GM21825 (cell line): ENCODE data around the gene PDE2A.

Source experiments
- ATAC-seq: cut with Tn5 transposase; IDR thresholded peaks from one replicate; pipeline ENCODE4 v1.9.1; 2021; ENCODE audit warnings: mild to moderate bottlenecking, moderate library complexity; ENCODE audit not compliant: unreplicated experiment

Gene PDE2A

DNA sequence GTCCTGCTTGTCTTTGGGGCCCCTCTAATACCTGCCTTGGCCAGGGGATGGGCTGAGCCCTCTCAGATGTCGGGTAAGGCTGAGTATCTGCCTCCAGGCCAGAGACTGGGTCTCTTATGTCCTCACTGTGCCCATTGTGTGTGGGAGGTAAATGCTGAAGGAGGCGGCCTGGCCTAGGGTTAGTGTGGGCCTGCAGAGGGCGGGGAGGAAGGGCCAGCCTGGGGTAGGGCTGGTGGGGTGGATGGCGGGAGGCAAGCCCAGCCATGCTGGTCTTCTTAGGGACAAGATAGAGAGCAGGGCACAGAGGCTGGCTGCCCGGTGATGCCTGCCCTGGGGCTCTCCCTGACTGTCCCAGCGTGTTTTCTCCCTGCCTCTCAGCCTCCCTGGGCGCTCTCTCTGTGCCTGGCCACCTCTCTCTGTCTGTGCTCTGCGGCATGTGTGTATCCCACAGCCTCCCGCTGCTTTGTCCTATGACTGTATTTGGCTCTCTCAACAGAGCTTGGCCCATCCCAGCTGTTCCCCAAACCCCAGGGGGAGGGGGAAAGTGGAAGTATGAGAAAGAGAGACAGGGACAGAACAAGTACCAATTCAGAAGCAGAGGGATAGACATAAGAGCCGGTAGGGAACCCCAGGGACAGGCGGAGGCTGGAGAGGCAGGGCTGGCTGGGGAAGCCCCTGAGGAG is 57.0 kb downstream of the PDE2A start:
- no peak for ATAC-seq

DNA sequence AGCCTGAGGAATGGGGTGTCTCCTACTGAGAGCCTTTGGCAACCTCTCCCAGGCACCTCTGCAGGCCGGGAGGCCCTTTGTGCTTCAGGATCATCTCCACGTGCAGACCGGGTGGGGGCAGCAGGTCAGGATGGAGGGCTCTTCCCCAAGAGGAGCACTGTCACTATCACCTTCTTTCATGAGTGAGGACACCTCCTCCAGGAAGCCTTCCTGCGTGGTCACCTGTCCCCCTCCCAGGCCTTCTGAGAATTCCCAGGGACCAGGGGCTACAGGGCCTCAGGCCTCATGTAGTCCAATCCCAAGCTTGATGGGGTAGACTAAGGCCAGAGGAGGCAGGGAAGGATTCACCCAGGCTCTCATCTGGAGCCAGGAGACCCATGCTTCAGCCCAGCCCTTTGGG is 57.6 kb downstream of the PDE2A start:
- no peak for ATAC-seq

DNA sequence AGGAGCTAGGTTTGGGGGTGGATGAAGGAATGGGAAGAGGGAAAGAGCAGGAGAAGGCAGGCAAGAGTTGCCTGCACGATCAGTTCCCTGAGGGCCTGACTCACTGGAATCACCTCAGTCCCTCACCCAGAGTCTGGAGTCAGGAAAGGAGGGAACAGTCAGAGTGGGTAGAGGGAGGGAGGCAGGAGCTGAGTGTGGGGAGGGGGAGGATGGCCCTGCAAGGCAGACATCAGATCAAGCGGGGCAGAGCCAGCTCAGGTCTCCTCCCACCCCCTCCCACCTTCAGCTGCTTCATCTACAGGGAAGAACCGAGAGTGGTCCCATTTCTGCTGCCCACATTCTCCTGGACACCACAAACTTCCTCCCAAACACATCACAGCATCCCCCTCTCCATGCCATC is 58.9 kb downstream of the PDE2A start:
- ATAC-seq: no peak

DNA sequence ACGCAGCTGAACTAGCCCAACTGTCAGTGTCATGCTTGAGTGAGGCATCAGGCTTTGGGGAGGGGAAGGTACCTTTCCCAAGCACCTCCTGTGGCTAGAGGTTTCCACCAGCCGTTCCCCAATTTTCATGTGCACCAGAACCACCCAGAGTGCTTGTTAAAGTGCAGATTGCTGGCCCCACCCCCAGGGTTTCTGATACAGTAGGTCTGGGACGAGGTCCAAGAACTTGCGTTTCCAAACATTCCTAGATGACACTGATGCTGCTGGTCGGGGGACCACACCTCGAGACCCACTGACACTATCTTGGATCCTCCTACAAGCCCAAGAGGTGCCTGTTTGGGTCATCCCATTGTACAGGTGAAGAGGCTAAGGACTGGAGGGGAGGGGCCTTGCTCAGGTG is 59.8 kb downstream of the PDE2A start:
- no peak for ATAC-seq

DNA sequence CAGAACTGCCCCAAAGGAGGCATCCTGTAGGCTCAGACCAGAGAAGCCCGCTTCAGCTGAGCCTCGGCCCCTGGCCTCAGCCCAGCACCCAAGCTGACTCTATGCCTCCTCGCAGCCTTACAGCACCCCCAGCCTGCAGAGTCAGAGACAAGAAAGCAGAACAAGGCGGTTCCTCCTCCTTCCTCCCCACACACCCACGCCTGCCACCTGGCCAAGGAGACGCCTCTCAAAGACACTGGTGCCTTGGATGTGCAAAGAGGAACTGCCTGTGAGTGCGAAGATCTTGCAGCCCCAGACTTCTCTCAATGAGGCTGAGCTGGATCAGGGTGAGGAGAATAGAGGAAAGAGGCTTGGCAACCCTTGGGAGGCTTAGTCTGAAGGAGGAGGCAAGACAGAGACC is 60.2 kb downstream of the PDE2A start:
- ATAC-seq: no peak

DNA sequence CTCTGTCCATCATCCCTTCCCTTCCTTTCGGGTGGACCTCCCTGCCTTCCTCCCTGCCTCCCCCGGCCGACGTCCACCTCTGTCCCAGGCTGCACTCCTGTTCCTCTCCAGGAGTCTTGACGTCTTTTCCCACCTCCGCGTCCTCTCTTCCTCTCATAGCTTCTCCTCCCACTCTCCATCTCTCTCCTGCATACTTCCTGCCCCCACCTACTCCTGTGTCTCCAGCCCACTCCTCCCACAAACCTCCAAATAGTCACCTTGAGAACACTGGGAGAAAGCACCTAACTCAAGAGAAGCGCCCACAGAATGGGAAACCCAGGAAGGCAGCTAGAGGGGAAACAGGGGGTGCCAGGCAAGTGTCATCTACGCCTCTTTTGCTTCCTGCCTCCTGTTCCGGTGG is 60.8 kb downstream of the PDE2A start:
- ATAC-seq: no peak

DNA sequence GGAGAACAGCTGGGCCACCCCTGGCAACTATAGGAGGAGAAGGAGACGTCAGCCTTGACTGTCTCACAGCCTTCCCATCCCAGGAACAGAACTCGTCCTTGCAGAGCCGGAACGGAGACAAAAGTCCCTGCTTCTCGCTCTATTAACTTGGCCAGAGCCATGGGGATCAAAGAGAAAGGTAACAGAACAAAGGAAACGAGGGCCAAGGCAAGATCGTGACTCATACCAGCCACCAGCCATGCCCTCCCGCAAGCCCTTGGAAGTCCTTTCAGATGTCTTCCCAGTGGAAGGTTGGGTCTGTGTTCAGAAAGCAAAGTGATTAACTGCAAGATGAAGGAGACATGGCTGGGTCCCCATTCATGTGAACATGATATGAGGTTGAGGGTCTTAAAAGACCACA is 64.7 kb downstream of the PDE2A start:
- no peak for ATAC-seq

DNA sequence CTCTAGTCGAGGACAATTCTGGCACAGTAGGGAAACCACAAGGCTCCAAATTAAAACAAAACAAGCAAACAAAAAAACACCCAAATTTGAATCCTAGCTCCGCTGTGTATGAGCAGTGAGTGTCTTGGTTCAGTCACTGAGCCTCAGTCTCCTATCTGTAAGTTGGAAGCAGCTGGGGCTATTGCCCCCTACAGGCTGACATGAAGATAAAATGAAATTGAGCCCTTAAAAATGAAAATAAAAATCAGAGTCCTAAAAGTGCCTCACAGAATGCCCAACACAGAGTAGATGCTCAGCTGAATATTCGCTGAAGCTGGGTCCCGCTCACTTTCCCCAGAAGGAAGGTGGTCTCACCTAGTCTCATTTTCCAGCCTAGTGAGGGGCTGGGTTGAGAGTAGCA is 65.2 kb downstream of the PDE2A start:
- no peak for ATAC-seq

DNA sequence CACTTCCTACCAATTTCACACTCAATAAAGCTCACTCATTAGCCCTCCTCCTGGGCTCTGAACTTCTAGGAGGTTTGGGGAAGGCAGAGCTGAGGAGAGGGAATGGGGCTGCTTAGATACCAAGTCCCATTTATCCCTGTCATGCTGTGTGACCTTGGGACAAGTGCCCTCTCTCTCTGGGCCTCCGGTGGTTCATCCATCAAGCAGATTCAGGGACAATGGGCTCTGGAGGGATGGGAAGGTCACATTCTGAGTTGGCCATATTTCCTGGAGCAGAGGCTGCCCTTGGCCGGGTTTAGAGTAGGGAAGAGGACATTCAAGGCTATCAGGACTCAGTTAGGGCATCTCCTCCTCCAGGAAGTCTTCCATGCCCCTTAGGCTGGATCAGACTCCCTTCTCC is 66.7 kb downstream of the PDE2A start:
- ATAC-seq: no peak

DNA sequence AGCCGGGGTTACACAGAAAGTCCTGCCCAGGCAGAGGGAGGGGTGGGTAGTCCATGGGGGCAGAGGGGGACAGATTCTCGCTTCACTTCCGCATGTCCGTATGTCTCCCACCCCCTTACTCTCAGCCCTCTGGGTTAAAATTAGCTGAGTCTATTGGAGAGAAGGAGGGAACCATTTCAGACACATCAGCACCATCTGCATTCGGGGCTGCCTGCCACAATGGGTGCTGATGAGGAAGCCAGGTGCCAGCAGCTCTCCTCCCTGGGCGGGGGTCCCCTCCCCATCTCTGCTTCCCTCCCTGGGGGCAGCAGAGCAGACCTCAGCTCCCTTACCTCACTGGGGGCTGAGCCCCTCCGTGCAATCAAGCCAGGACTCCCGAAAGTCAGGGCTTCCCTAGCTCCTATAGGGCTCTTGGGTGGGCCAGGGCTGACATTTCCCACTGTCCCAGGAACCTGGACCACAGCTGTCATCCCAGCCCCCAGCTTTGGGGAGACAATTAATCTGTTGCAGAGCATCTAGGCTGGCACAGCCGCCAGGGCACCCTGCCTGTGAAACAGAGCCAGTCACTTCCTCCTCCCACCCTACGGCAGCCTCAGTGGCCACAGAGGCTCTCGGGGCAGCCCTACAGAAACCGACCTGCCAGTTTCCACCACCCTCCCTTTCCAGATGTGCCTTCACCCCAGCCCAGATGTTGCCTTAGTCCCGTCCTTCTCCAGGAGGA is 67.3 kb downstream of the PDE2A start:
- no peak for ATAC-seq

DNA sequence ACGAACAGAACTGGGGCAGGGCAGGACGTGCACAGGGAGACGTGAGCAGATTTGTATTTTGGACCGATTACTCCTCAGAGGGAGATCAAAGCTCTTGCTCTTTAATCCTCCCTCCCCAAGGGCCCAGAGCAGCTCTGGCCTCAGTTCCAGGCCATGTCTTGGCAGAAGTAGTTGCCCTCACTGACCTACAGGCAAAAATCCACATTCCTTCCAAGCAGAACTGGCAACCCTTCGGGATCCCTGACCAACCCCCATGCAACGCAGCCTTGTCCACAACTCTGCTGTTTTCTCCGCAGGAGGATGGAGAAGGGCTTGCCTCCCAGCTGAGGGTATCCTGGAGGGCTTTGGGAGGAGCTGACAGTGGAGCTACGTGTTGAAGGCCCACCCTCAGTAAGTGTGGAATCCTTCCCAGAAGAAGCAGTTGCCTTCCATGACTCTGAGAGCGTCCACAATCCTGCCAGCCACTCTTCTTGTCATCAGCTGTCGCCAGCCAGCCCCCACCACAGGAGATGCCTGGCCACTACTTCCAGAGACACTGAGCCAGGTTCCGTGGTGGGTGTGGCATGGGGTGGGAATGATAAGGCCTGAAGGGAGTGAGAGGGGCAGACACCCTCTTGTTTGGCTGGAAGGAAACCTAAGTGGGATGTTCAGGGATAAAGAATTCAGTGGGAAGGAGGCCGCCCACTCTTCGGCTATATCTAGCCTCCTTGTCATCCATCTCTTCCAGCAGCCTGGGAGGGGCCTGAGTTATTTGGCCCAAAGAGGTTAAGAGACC is 68.1 kb downstream of the PDE2A start:
- no peak for ATAC-seq

DNA sequence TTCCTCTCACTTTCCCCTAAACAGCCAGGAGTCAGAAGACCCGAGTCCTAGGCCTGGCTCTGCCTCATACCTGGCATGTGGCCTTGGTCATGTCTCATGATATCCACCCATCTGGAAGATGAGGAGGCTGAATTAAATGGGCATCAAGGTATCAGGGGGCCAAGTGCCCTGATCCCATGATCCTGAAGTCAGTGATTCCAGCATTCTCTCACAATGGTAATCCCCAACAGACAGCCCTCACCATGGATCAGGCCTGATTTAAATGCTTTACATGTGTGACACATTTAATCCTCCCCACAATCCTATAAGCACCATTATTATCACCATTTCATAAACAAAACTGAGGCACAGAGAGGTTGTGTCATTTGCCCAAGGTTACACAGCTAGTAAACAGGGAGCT is 70.0 kb downstream of the PDE2A start:
- ATAC-seq: no peak

DNA sequence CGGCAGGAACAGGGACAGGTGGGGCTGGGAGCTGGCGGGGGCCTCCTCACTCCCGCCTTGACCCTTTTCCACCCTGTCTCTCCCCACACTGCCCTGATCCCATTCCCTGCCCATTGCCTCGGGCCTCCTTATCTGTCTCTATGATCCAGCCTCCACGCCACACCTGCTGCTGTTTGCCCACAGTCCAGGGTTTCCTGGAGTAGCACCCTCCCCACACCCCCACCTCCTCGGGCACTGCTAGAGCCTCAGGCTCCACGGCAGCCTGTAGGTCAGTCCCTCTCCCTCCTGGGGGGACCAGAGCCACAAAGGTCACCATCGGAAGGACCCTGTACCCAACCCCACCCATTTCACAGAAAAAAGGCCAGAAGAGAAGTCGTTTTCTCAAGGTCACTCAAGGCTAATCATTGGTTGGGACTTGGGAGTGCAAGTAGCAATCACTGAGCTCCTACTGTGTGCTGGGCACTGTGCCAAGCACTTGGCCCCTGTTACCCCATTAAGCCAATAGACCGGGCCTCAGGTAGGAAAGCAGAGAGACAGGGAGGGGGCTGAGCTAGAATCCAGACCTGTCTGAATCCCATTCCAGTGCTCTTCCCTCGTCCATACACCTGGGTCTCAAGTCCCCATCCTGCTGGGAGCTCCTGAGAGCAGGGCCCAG is 71.8 kb downstream of the PDE2A start:
- ATAC-seq: no peak

DNA sequence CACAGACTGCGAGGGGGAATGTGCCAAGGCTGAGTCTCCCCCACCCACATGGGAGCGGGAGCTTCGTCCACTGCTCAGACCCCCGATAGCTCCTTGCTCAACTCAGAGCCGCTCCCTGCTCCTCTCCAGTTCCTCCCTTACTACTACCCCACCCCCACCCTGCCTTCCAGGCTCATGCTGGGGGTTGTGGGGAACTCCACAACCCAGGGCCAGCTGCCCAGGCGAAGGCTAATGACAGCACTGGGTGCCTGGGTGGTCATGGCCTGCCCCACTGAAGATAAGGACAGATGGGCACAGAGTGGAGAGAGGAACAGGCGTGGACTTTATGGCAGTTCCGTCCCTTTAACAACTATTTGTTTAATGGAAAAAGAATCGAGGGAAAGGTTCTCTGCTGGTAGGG is 73.7 kb downstream of the PDE2A start:
- ATAC-seq: no peak

DNA sequence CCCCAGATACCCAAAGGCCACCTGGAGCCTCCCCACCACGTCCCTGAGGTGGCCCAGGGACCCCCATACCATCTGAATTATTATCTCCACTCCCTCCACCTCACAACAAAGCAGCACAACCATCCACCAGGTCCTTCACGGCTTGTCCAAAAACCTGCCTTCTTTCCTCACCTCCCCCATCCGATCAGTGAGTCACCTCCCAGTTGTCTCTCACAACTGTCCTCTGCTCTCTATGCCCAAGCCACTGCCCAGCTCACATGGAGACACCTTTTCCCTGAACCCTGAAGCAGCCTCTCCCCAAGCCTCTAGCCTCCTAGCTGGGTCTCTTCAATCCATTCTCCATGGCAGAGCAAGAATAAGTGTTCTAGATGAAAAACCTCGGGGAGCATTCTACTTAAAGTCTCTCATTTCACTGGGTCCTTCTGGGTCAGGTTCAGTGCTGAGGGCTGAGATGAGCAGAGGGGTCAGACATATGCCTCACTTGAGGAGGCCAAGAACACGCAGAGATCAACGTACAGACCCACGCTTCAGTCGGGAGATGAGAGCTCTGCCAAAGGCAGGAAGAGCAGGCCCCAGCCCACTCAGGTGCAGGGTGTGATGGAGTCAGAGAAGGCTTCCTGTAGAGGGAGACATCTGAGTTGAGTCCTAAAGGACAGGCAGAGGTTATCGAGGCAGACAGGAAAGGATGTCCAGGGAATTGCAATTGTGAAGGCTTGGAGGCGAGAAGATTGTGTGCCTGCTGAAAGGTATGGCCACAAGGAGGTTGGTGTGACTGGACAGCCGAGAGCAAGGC is 74.7 kb downstream of the PDE2A start:
- ATAC-seq: no peak

DNA sequence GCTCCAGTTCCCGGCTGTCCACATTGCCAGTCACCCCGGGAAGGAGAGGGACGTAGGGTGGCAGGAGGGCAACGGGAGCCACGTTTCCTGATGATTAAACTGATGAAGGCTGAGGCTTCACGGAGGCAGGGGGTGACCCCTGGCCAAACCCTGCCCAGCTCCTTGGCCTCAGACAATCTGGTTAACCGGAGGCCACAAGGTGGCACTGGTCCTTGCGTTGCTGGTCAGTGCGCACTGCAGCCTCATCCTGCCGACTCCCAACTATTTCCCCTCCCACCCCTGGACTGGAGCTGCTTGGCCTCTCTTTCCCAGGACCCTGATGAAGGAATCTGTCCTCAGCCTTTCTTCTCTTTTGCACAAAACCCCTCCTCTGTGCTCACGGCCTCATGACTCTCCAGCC is 75.3 kb downstream of the PDE2A start:
- ATAC-seq: no peak

DNA sequence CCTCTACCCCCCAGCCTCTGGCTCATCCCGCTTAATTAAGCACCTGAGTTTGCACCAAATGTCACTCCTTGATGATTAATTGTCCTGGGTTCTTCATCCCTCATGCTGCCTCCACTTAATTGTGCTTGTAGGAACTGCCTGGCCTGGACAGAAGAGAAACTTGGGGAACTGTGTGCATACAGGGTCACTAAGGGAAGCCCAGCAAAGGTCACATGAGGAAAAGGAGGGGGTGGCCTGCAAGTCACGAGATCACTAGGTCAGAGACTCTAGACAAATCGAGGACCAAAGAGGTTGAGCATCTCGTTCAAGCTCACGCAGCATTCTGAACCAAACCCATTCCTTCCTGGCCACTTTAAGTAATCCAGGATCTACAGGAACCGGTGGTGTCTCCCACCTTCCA is 75.8 kb downstream of the PDE2A start:
- no peak for ATAC-seq

DNA sequence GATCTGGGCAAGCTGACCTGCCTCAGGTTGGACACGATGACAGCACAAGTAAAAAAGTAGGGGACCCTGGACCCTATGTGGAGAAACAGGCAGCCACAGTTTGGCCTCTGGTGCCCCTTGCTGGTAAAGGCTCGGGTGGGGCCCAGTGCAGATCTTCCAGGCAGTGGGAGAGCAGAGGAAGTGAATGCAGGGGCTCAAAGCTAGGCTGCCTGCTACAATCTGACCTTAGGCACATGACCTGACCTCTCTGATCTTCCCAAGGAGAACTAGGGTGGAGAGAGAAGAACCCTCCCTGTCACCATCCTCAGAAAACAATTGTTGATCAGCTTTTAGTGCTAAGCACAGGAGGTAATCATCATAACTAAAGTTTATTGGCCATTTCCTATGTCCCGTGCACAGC is 76.5 kb downstream of the PDE2A start:
- no peak for ATAC-seq

DNA sequence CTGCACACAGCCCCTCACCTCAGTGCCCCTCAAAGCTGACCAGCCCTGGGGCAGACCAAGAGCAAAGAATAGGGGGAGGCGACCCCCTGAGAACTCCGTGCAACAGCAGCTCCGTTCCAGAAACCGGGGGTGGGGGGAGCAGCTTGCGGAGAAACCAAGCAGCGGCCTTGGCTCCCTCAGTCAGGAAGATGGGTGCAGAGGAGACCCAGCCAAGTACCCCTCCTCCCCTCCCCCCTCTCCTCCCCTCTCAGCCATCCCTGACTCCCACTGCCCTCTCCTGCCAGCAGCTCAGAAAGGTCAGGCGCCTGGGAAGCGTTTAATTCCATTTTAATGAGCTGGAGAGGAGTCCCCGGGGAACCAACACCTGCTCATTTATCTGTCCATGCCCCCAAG is 78.9 kb downstream of the PDE2A start:
- no peak for ATAC-seq

DNA sequence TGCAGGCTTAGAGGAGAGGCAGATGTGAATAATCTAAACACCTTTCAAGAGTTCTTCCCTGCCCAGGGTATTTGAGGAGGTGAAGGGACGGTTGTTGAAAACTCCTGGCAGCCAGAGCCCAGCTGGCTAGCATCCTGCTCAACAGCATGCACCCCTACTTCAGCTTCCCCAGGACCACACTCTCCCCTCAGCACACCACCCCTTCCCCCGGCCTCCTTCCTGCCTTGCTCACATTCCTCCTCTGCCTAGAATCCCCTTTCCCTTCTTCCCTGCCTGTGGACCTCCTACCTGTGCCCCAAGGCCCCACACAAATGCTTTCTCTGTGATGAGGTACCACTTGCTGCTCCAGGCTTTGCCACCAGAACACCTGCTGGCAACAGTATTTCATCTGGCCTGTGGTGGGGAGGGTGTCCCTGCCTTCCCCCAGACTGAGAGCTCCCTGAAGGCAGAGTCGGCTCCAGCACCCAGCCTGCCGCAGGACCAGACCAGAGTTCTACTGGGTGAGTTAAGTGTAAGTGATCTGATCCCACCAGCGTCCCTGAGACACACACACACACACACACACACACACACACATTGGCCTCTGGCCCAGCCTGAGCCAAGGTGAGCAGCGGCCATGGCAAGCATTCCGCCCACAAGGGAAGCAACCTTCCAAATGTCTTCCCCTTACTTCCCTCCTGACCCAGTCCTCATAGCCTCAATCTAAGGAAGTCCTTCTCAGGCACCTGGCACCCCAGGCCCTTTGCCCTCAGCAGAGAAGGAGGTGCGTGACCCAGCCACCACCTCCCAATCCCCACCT is 79.5 kb downstream of the PDE2A start:
- ATAC-seq: no peak
